GM03348 (cell line): Measurements from ENCODE around the gene FAM217A.

Source experiments
- DNase-seq: peaks from one replicate; pipeline ENCODE4 v3.0.0; 2012; ENCODE audit warnings: low spot score

Gene FAM217A

DNA sequence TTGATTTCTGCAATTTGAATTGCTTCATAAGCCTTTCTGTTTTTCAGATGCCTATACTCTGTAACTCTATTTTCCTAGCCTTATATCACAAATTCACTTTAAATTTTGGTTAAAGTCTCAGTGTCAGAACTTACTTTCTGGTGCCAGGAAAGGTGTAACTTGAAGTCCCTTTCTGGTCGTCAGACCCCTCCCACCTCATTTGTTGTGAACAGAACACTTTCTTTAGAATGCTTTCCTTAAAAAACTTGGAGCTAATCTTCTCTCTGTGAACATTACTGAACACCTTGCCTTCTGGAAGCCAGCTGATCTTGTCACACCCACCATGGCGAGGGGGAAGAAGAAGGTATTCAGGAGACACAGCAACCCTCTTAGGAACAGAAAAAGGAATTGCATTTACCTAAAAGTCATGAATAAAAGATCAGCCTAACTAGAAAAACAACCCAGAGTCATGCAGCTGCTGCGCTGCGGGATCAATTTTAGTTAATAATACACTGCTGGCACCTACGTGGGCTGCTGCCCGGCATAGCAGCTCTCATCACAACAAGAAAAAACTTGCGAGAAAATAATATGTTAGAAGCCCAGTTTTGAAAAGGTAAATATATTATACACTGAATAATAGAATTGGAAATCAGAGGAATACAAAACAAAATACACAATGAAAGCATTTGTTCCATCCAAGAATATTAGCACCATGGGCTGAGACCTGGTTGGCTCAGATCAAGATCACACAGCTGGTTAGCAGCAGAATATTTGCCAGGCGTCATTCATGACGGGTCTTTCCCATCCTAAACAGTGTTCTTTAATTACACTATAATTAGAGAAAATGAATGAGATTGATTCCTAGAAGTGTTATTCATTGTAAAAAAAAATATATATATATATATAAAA is 5.8 kb upstream of the FAM217A start:
- no peak for DNase-seq

DNA sequence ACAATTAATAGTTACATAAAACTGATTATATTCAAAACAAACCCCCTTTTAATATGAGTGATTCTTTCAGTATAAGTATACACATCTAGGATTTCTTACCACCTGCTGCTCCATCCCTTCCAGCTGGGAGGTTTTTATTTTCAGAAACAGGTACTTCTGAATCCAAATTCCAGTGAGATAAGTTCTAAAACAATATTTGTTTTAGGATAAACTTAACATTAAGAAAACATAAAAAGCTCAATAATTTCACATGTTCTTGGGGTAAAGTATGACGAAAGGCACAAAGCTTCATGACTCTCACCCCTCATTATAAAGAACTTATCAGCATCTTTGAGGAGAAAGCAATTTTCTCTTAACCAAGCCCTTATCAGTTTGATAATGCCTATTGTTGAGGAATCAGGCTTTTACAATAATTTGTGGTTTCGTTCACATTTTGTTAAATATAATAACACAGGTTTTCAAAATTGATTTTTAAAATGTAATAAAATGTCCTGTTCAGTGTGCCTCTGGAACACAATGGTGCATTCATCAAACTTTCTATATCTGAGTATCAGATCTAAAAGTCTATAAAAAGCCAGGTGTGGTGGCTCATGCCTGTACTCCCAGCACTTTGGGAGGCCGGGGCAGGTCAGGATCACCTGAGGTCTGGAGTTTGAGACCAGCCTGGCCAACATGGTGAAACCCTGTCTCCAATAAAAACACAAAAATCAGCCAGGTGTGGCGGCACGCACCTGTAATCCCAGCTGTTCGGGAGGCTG is 4.3 kb downstream of the FAM217A start:
- no peak for DNase-seq

DNA sequence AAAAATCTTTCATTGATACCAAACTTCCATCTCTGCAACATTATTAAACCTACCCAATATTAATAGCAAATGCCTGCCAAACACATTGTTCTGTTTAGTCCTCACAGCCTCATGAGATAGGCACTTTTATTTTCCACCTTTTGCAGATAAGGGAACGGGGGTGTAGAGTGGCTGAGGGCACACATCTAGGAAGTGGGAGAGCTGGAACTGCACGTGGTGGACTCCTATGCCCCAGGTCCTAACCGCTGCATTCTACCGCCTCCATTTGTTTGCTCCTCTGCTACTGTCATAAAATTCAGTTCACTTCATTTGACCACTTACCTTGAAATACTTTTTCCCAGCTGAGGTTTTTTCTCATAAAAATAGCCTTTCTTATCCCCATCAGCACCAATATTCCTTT is 7.6 kb downstream of the FAM217A start:
- no peak for DNase-seq

DNA sequence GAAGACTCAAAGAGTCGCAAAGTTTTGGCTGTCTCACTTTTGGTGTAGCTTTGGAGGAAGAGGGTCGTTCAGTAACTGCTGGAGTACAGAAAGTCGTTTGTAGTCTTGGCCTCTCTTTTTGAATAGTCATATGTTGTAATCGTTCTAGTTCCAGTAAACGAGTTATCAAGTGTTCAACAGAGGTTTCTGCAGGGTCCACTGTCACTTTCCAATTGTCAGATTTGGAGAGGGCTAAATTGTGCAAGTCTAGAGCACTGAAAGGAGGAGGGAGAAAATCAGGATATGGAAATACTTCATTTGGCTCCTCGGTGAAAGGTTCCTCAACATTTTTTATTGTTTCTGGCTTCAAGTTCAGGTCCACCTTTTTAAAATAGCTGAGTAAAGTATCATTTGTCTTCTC is 9.7 kb downstream of the FAM217A start:
- no peak for DNase-seq

DNA sequence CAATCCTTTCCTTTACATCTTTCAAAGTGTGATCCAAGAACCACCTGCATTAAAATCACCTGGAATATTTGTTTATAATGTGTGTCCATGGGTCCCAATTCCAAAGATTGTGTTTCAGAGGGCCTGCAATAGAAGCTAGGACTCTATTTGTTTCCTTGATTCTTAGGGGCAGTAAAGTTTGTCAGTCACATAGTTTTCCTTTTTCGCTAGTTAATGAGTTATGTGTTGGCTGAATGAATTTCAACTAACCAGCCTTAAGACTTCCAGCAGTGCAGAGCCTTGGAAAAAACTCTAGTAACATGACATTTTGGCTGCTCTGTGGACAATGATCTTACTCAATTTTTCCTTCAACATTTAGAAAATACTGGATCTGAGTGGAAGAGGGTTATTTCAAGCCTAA is 11.3 kb downstream of the FAM217A start:
- DNase-seq = no peak

DNA sequence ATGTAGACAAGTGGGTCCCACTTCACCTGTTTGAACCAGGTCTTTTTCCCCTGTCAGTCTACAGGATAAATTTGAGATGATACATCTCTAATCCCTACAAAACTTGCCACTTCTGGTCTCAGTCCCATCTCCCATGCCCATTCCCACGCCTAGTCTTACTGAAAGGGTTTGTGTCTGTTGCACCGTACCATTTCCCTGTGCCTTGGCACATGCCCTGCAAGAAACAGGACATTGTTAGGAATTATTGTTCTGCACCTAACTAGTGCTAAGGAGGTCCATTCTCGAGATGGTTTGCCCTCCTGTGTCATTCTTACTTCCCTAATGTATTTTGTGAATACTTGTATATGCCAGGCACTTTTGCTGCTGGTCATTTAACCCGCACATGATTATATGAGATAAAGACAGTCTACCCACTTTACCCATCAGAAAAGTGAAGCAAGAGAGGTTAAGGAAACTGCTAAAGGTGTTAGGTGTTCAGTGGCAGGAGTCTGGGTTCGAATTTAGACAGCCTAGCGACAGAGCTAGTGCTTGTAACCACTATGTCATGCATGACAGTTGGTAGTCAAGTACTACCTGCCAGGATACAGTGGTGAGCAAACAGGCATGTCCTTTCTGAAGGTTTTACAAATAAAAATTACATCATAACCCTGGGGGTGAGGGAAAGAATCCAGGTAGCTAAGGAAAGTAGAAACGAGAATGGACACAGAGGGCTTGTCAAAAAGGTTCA is 12.7 kb downstream of the FAM217A start:
- DNase-seq = no peak

DNA sequence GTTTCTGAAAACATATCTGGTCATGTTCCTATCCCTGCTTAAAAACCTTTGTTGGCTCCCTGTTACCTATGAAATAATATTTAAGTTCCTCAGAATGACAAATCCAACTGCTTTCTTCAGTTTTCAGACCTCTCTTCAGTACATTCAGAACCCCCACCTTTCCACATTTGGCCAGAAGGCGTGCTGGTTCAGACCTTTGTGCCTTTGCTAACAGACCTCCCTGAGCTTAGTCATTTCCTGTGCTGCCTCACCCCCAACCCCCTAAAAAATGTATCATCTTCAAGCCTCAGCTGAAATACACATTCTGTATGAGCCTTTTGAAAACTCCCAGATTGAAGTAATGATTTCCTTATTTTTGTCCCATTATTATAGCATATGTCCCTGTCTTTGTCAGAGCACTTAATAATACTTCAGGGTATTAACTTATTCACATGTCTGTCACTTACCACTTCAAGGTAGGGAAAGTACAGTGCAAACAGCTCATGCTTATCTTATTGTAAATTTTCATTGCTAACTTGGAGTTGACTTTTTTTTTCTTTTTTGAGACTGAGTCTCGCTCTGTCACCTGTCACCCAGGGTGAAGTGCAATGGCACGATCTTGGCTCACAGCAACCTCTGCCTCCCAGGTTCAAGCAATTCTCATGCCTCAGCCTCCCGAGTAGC is 19.7 kb downstream of the FAM217A start:
- peak; percentile 83 for DNase-seq

DNA sequence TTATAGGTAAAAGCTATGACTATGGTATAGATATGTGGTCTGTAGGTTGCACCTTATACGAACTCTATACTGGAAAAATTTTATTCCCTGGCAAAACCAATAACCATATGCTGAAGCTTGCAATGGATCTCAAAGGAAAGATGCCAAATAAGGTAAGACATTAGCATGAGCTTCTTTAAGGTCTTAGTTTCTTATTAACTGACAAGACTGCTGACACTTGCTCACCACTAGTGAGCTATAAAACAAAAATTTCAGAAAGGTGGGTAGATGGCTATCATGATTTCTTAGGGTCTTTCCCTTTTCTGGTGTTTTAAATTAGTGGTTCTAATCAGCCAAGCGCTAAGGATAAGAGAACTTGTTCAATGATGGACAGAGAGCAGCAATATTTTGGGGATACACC is 21.9 kb downstream of the FAM217A start:
- DNase-seq = no peak

DNA sequence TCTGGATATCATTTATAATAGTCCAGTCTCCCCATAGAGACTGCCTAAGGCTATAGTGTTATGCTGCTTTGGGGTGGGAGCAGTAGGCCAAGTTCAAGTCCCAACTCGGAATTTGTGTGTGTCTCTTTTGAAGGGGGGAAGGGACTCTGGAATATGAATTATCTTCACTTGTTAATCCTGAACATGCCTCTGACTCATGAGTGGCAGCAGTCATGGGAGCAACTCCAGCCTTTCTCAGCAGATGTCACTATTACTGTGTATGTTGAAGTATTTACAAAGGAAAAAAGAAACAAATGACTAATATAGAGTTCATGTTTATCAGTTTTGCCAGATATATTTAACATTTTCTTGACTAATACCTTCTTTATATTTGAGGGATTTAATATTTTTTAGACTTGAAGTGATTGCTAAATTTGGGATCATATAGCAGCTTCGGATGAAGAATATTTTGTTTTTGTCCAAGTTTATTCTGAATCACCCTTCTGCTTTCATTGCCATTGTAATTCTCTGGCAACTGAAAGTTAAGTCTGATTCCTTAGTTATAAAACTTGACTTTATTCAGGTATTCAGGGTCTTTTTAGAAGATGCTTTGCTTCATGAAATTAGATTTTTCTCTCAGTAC is 23.4 kb downstream of the FAM217A start:
- DNase-seq = peak; percentile 74

DNA sequence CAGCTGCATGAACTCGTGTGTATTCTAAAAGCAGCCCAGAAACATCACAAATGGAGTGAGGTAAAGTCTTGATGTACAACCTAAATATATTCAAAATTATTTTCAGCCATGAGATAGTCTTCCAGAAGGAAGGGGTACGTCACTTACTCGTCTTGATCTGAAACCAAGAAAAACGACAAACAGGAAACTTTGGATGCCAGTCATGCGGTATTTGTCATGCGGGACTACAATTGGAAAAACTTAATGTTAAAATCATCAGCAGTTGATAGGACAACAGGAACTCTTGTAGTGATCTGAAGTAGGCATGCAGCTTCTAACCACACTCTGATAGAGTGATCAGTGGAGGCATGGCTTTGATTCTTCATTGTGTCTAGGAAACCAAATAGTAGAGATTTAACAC is 29.7 kb downstream of the FAM217A start:
- no peak for DNase-seq

DNA sequence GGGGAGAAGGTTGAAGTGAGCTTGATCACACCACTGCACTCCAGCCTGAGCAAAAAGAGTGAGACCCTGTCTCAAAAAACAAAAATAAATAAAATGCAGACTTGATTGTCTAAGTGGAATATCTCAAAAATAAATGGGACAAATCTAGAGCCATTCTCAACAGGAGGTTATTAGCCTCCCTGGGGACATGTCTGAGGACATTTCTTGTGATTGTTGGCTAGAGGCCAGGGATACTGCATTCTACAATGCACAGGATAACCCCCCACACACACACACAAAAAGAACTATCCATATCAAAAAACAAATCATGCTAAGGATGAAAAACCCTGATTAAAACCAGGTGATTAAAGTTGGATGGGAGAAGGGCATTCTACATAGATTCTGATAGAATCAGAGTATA is 37.5 kb downstream of the FAM217A start:
- DNase-seq = no peak

DNA sequence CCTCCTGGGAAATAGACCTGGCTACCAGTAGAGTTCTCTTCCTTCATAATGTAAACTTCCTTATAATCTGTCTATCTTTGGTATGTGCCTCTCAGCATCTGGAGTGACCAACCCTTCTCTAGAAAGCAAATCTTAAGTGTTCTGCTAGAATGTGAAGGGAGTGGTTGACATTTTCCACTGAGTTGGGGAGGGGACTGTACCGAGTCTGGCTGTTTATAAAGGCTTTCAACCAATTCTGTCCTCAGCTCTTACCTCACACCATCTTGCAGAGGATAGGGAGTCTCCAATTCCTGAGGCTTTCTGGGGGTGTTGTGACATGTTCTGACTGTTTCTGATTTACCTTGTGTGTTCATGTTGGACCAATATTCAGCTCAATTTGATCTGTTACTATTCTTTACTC is 39.6 kb downstream of the FAM217A start:
- no peak for DNase-seq

DNA sequence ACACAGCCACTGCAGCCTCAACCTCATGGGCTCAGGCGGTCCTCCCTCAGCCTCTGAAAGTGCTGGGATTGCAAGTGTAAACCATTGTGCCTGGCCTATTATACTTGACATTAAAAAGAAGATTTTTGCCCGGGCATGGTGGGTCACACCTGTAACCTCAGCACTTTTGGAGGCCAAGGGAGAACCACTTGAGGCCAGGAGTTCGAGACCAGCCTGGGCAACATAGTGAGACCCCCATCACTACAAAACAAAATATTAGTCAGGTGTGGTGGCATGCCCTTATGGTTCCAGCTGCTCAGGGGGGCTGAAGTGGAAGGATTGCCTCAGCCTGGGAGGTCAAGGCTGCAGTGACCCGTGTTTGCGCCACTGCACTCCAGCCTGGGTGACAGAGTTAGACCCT is 42.4 kb downstream of the FAM217A start:
- no peak for DNase-seq

DNA sequence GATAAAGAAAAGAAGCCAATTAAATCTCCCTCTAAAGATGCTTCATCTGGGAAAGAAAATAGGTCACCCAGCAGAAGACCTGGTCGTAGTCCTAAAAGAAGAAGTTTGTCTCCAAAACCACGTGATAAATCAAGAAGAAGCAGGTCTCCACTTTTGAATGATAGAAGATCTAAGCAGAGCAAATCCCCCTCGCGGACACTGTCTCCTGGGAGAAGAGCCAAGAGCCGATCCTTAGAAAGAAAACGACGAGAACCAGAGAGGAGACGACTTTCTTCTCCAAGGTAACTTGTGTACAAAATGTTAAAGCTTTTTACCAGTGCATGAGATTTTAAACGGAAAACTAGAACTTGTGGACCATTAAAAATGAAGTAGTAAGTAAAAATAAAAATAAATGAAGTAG is 46.5 kb downstream of the FAM217A start:
- DNase-seq = no peak

DNA sequence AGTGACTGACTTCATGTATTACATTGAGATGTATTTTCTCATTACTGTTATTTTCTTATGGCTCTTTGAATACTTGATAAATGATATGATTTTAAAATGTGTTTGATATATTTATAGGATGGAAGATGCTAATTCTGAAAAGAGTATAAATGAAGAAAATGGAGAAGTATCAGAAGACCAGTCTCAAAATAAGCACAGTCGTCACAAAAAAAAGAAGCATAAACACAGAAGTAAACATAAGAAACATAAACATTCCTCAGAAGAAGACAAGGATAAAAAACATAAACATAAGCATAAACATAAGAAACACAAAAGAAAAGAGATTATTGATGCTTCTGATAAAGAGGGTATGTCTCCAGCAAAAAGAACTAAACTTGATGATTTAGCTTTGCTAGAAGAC is 47.5 kb downstream of the FAM217A start:
- DNase-seq = no peak

DNA sequence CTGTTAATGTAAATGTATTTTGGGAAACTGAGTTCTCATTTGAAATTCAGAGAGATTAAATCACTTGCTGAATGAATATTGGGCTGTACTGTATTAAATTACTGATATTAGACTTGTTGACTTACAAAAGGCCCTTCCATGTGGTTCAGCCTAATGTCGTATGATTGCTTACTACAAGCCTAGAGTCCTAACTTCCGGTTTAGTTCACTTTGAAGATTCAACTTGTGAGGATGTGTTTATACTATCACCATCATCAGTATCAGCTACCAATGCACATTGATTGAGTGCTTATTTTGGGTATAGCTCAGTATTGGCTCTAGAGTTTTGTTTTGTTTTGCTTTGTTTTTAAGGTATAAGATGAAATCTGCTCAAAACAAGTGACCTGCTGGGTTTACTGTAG is 48.3 kb downstream of the FAM217A start:
- DNase-seq = no peak

DNA sequence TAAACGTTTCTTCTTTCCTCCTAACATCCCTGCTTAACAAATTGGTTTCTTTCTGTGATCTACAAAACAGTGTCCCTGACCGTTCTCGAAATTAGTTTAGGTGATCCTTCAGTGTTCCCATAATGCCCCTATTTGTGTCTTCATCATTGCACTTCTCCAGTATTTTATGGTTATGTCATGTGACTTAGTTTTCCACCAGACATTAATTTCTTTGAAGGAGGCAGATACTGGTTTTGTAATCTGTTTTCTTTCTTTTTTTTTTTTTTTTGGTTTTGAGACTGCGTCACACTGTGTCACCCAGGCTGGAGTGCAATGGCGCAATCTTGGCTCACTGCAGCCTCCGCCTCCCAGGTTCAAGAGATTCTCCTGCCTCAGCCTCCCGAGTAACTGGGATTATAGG is 49.2 kb downstream of the FAM217A start:
- no peak for DNase-seq

DNA sequence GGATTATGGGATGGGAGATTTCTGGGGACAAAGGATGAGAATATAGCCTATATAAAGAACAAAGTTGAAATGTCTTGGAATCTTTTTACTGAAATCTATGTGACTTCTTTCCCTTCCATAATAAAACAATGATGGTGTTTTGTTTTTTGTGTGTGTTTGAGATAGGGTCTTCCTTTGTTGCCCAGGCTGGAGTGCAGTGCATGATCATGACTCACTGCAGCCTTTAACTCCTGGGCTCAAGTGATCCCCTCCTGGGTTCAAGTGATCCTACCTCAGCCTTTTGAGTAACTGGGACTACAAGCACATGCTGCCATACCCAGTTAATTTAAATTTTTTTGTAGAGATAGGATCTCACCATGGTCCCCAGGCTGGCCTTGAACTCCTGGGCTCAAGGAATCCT is 50.9 kb downstream of the FAM217A start:
- no peak for DNase-seq

DNA sequence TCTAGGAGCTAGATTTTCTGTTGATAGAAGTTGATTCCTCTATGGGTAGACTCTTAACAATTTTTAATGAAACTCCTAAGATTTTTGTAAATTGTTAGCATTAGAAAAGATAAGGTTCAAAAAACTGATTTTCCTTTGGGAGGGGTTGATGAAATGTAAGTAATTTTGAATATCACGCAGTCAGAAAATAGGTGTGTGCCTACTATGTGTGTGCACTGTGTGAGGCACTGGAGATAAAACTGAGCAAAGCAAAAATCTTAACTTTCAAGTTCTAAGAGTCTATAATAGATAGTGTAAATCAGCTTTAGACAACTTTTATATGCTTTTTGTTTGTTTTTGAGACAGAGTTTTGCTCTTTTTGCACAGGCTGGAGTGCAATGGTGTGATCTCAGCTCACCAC is 53.3 kb downstream of the FAM217A start:
- DNase-seq = no peak

DNA sequence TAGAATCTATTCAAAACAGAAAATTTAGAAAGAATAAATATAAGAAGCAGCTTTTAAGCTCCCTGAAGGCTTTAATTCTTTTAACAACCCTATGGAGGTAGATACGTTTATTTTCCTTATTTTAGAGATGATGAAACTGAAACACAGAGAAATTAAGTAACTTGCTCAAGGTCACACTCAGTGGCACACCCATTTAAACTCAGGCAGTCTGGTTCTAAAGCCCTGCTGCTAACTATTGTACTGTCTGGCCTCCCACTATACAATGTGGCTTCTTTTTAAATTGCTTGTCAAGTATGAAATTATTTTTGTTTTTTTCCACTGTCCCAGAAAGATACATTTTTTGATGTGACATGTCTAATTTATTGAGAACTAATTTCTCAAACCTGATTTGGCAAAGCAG is 55.7 kb downstream of the FAM217A start:
- no peak for DNase-seq

DNA sequence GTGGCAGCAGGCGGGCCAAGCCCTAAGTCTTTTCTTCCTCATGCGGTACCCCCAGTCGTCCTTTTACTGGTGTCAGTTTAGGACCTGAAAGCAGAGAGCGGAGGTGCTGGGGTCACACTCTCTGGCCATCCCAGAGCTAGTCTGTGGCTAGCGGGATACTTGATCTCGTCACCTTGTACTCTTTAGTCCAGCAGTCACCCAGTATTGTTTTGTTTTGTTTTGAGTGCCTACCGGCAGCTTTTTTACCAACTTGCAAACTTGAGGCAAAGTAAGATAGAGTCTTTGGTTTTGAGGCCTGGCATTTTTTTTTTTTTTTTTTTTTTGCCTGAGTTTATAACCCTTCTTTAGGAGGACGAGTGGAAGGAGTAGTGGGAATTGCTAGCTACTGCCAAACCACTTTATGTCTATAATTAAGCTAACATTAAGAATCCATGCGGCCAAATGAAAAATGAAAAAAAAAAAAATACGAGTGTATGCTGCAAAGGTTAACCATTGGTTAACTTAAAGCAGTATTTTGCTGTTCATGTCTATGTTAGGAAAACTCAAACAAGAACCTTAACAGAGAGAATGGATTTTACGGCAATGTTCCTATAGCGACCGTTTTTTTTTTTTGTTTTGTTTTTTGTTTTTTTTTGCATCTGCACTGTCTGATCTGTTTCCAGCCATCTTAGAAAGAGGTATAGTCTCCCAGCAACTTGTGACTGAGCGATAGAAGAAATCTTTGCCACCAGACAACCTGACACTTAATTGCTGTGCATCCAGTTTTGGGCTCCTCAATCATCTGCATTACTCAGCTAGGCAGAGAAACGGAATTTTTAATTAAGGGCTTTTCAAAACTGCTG is 56.9 kb downstream of the FAM217A start:
- no peak for DNase-seq
